Measurements from ENCODE around the gene CAPN5. TPM values are rescaled to one million over a fixed set of nuclear protein-coding genes. Genes with fewer than 3 reads are reported as not detected.

The CAPN5 gene
- total and polyA plus RNA-seq, 2 of the 13 experiments (the other 11 are each of a cell fraction or from before 2014, with no cell fraction given), result 0.27 to 1.2 TPM

- TF ChIP-seq RBM39 (IDR thresholded peaks at IDR 0.05; ENCODE audit: low read depth, low read length, poor library complexity, severe bottlenecking) (peak; percentile 46), ETV5 (CRISPR knock-in tag; IDR thresholded peaks at IDR 0.05; ENCODE audit: borderline replicate concordance) (no peak; the same call in 1 of the 2 replicates), SMAD3 (CRISPR knock-in tag; IDR thresholded peaks at IDR 0.05) (0 out of 2 replicates have a peak, but pooled peaks have one; percentile 44), SNRNP70 (IDR thresholded peaks at IDR 0.05; ENCODE audit: low read depth, low read length) (no peak), ZNF138 (CRISPR knock-in tag; IDR thresholded peaks at IDR 0.05; ENCODE audit: low read depth) (no peak), PLRG1 (conservative IDR thresholded peaks at IDR 0.05) (no peak), SALL1 (CRISPR knock-in tag; IDR thresholded peaks at IDR 0.05) (peak; percentile 76; the same call in 1 of the 2 replicates), SOX6 (IDR thresholded peaks at IDR 0.05) (no peak), SOX6 (CRISPR knock-in tag; IDR thresholded peaks at IDR 0.05) (peak; percentile 57), ISL2 (CRISPR knock-in tag; IDR thresholded peaks at IDR 0.05) (0 out of 2 replicates have a peak, but pooled peaks have one; percentile 38), SP5 (CRISPR knock-in tag; IDR thresholded peaks at IDR 0.05; ENCODE audit: borderline replicate concordance, low read depth) (peak; percentile 97), HIC2 (CRISPR knock-in tag; IDR thresholded peaks at IDR 0.05; ENCODE audit: low read depth) (peak; percentile 73; the same call in 1 of the 2 replicates), PHF20 (CRISPR knock-in tag; IDR thresholded peaks at IDR 0.05) (no peak), ZNF326 (CRISPR knock-in tag; IDR thresholded peaks at IDR 0.05; ENCODE audit: borderline replicate concordance) (no peak), MATR3 (CRISPR knock-in tag; IDR thresholded peaks at IDR 0.05) (no peak), AGO2 (optimal IDR thresholded peaks at IDR 0.05; ENCODE audit: low read depth, low read length) (no peak), NRL (CRISPR knock-in tag; IDR thresholded peaks at IDR 0.05; ENCODE audit: borderline replicate concordance) (0 out of 2 replicates have a peak, but pooled peaks have one; percentile 9), IKZF1 (IDR thresholded peaks at IDR 0.05) (no peak), DNMT3B (CRISPR knock-in tag; conservative IDR thresholded peaks at IDR 0.05) (no peak)
- TF ChIP-seq, protein P1, sequence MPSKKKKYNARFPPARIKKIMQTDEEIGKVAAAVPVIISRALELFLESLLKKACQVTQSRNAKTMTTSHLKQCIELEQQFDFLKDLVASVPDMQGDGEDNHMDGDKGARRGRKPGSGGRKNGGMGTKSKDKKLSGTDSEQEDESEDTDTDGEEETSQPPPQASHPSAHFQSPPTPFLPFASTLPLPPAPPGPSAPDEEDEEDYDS (CRISPR knock-in tag; IDR thresholded peaks at IDR 0.05), result peak; percentile 91
- TF ChIP-seq, protein P2, sequence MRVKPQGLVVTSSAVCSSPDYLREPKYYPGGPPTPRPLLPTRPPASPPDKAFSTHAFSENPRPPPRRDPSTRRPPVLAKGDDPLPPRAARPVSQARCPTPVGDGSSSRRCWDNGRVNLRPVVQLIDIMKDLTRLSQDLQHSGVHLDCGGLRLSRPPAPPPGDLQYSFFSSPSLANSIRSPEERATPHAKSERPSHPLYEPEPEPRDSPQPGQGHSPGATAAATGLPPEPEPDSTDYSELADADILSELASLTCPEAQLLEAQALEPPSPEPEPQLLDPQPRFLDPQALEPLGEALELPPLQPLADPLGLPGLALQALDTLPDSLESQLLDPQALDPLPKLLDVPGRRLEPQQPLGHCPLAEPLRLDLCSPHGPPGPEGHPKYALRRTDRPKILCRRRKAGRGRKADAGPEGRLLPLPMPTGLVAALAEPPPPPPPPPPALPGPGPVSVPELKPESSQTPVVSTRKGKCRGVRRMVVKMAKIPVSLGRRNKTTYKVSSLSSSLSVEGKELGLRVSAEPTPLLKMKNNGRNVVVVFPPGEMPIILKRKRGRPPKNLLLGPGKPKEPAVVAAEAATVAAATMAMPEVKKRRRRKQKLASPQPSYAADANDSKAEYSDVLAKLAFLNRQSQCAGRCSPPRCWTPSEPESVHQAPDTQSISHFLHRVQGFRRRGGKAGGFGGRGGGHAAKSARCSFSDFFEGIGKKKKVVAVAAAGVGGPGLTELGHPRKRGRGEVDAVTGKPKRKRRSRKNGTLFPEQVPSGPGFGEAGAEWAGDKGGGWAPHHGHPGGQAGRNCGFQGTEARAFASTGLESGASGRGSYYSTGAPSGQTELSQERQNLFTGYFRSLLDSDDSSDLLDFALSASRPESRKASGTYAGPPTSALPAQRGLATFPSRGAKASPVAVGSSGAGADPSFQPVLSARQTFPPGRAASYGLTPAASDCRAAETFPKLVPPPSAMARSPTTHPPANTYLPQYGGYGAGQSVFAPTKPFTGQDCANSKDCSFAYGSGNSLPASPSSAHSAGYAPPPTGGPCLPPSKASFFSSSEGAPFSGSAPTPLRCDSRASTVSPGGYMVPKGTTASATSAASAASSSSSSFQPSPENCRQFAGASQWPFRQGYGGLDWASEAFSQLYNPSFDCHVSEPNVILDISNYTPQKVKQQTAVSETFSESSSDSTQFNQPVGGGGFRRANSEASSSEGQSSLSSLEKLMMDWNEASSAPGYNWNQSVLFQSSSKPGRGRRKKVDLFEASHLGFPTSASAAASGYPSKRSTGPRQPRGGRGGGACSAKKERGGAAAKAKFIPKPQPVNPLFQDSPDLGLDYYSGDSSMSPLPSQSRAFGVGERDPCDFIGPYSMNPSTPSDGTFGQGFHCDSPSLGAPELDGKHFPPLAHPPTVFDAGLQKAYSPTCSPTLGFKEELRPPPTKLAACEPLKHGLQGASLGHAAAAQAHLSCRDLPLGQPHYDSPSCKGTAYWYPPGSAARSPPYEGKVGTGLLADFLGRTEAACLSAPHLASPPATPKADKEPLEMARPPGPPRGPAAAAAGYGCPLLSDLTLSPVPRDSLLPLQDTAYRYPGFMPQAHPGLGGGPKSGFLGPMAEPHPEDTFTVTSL (CRISPR knock-in tag; IDR thresholded peaks at IDR 0.05; ENCODE audit: borderline replicate concordance), result peak; percentile 50; the same call in 1 of the 2 replicates
Observed at GRCh38 chr11:77127920-77128691, 61.3 kb downstream of the CAPN5 start, which contains the start of gene MYO7A (continued).

All from HepG2 (cell line).